CD4-positive, alpha-beta T cell treated with Interferon alpha-2 for 1 hour (primary cell): ENCODE results near the gene NR4A1.

Experiments used
- DNase-seq, 2 donors: peaks; one replicate each; pipeline ENCODE4 v3.0.0-alpha.2; 2020 to 2022

NR4A1 gene

DNA sequence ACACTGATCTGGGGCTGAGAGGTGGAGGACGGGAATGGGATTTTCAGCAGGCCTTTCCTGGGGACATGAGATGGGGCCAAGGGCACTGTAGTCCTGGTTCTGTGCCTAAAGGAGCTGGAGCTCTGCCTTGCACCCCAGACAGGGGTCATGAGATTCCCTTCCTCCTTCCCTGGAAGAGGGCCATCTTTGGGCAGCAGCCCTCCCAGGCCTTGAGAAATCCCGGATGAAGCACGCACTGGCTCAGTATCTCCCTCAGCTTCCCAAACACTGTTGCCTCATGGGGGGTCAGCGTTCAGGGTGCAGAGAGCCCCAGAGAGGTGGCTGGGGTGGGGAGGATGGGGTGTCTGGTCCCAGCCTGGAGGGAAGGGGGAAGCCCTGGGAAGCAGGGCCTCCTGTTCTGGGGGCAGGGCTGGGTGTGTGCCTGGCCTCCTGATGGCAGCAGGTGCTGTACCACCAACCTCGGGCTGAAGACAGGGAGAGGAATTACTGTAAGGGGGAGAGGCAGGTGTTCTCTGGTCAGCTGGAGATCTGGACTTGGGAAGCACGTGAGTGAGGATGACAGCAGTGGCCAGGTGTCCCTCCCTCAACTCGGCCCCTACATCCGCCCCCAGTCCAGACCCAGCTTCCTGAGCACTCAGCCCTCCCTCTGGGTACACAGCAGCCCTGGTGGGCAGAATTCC lies 8.4 kb upstream of the NR4A1 start:
- DNase-seq = no peak

DNA sequence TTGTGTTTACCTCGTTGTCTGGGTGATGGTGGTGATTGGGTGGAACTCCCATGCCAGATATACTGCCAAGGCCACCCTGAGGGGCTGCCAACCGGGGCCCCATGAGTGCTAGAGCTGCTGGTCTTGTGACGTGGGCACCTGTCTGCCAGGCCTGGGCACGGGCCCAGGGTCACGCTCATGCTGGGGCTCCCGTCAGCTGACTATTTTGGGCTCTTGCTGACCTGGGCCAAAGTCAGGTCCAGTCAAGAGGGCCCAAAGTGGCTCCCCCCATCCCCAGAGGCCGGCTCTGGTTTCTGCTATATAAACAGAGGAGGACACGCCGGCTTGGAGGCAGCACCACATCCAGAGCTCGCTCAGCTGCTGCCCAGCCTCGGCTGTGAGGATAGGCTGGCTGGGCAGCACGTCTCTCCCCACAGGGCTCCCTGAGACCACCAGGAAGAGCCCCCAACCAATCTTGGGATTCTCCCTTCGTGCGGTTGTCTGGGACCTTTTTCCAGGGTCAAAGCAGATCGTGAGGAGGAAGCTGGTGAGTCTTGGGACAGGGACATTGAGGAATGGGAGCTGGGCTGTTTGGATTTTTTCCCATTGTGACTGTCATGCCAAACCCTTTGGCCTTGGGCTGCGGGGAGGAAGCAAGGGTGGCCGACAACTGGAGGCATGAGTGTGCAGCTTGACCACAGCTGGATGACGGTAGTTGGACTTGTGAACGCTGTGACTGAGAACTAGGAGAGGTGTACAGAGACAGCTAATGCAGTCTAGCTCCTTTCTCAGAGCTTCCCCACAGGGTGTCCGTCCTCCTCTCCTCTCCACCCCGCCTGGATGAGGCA lies 7.6 kb upstream of the NR4A1 start:
- DNase-seq = no peak

DNA sequence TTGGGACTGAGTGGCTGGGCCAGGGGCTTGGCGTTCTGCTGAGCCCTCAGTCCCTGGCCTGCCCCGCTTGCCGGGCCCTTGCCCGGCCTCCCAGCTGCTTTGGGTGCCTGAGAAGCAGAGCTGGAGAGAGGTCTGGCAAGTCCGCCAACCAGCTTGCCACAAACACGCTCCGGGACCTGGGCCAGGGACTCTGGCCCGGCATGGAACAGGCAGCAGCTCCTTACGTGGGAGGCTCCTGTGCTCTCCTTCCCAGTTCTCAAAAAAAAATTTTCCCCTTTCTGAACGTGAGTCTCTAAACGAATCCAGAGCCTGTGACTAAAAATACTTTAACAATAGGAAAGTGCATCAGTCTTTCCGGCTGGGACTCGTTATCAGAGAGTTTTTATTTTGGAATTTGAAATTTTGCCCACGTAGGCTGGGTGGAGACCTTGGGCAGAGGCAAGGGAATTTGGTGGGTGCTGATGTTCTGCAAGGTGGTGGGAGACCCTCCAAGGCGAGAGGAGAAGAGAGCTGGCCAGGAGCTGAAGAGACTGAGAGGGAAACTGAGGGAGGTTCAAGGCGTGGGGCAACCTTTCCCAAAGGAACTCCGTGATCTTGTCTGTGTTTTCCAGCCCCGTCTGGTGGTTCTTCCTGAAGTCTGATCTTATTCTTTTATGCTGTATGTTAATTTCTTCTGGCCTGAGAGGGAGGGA lies 6.8 kb upstream of the NR4A1 start:
- no peak for DNase-seq

DNA sequence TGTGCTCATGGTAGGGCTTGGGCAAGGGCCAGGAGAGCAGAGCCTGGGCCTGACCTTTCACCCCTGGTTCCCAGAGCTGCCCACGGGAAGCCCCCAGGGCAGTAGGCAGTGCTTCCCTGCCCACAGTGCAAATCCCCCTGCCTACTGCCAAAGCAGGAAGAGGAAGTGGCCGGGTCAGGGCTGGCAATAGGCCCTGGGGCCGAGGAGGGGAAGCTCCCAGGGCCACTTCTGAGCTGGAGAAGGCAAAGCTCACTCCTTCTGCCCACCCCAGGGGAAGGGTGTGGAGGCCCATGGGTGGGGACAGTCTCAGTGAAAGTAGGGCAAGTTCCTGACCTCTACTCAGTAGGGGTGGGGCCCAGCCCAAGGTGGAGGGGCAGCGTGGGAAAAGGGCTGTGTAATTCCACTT lies 5.4 kb upstream of the NR4A1 start:
- DNase-seq = peak; percentile 37 to 50

DNA sequence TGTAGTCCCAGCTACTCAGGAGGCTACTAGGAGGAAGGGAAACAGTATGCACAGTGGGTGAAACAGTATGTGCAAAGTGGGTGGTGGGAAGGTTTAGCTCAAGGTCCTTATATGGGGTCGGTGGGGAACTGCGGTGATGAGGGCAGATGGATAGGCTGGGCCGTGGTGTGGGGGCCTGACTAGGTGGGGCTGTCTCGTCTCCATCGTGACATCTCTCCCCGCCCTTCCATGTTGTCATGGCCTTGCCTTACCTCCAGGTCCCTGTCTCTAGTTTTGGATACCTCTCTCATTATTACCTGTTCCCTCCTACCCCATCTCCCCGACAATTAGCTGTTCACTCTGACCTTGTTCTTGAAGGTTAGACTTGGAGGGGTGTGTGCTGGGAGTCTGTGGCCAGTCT lies 4.4 kb upstream of the NR4A1 start:
- no peak for DNase-seq

DNA sequence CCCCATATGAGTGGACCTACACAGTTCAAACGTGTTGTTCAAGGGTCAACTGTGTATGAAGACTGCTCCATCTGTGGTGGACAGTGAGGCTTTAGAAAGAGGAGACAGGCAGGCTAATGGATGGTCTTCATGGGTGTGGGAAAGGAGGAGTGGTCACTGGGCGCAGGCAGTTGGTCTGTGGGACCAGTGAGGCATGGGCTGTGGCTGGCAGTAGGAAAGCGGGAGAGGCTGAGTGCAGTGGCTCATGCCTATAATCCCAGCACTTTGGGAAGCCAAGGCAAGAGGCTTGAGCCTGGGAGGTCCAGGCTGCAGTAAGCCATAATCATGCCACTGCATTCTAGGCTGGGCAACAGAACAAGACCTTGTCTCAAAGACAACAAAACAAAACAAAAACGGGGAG lies 2.0 kb upstream of the NR4A1 start:
- no peak for DNase-seq

DNA sequence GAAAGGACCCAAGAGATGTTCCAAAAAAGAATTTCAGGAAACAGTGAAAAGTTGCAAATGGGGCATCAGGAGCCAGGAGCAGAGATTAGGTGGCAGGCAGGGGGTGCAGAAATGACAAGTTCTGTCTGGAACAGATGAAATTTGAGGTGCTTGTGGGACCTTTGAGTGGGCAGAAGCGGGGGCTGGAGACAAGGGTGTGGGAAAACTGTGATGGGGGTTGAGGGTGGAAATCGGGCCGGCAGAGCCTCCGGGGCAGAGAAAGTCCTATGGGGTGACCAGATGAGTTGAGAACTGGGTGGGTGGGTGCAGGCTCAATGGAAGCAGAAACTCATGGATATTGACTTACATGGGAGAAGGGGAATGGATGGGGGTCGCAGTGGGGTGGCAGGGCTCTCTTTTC lies 1.6 kb upstream of the NR4A1 start:
- DNase-seq = no peak

DNA sequence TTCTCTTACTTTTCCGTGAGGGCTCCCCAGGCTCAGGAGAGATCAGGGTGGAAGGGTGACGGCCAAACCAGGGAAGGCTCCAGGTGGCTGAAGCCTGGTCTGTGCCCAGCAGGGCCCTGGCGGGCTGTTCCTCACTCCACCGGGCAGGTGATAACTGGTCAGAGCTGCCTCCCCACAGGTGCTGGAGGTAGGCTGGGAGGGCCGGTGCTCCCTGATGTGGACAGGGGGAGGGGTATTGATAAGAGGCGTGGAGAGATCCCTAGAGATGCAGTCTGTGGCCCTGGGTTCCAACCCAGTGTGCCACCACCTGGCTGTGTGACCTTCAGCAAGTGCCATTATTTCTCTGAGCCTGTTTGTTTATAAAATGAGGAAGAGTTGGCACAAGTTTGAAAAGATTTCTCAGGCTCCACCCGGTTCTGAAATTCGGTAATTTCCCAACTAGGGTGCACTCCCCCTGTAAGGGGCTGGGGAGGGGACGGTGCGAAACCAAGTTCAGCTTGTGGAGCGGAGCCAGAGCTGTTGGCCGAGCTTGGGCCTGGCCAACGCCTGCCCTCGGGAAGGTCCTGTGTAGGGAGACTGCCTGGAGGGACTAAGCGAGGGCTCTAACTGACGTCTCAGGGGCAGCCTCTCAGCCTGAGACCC lies 1.0 kb upstream of the NR4A1 start:
- DNase-seq = peak; percentile 70 to 75

DNA sequence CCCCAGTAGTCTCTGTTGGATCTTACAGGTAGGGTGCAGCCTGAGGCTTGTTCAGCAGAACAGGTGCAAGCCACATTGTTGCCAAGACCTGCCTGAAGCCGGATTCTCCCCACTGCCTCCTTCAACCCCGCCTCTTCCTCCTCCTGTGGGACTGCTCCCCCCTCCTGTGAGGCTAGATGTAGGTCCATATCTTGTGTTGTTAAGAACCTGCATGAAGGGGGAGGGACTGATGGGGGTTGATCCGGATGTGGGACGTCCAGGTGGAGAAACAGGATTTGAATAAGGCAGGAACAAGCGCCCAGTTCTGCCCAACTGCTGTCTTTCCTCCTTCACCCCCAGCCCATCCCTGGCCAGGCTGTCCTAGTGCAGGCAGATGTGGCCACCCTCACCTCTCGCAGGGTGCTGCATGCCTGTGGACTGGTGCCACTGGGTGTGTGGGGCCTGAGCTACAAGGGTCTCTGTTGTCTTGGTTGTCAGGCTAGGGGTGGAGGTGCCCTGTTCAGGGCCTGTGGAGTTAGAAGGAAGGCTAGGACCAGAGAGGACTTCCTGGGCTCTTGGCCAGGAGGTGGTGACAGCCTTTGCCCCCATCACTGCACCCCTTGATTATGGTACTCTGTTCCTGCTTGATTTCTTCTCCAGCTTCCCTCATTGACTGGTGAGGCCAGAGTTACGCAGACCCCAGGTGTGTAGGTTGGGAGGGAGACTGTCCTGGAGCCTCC lies 1.4 kb downstream of the NR4A1 start:
- peak; percentile 36 to 59 for DNase-seq

DNA sequence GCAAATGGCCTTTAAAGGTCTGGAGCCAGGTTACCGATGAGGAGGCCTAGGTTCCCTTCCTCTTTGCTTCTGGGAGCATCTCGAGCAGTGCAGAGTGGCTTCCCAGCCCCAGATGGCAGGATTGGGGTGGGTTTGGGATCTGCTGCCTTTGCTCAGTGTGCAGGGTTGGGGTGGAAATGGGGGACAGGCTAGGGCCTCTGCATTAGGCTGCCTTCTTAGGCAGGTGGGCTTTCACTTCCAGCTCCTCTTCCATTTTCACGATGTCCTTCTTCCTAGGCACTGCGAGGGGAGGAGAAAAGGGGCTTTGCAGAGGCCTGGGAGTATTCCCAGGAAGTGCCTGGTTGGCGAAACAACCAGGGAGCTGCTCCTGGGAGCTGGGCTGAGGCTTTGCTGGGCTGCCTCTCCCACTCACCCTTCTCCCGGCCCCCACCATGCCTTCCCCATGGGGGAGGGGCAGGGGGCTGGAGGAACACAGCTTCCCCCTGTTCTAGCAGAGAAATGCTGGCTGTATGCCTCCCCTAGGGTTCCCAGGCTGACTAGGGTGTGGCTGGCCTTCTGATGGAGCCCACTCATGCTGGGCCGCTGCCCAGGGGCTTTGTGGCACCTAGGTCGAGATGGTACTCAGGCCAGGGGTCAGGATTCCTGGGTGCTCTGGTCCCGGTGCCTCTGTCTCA lies 2.4 kb downstream of the NR4A1 start:
- no peak for DNase-seq

DNA sequence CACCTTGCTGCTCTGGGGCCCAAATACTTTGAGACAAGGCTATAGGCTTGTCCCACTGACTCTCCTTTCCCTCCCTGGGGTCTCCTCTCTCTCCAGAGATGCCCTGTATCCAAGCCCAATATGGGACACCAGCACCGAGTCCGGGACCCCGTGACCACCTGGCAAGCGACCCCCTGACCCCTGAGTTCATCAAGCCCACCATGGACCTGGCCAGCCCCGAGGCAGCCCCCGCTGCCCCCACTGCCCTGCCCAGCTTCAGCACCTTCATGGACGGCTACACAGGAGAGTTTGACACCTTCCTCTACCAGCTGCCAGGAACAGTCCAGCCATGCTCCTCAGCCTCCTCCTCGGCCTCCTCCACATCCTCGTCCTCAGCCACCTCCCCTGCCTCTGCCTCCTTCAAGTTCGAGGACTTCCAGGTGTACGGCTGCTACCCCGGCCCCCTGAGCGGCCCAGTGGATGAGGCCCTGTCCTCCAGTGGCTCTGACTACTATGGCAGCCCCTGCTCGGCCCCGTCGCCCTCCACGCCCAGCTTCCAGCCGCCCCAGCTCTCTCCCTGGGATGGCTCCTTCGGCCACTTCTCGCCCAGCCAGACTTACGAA lies 3.1 kb downstream of the NR4A1 start:
- DNase-seq = peak in 1 of 2 donors; percentile 26

DNA sequence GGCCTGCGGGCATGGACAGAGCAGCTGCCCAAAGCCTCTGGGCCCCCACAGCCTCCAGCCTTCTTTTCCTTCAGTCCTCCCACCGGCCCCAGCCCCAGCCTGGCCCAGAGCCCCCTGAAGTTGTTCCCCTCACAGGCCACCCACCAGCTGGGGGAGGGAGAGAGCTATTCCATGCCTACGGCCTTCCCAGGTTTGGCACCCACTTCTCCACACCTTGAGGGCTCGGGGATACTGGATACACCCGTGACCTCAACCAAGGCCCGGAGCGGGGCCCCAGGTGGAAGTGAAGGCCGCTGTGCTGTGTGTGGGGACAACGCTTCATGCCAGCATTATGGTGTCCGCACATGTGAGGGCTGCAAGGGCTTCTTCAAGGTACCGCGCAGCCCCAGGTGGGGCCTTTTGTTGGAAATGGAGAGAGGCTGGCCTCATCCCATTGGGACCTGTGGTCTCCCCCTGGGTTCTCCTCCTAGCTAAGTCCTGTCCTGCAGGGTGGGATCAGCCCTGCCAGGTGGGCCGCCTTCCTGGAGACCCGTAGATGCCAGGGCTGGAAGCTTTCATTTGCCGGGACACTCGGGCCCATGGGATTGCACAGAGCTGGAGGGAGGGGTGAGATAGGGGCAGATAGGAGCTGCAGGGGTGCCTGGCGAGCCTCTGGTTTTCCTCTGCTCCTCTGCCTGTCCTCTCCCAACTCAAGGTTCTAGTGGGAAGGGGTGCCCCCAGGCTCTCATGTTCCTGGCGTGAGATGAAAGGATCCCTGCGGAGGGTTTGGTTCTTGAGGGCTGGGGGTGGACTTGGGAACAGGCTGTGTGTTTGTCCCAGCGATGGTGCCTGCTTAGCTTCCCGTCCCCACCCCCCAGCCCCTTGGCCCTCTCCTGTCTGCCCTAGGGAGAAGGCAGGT lies 3.8 kb downstream of the NR4A1 start:
- no peak for DNase-seq

DNA sequence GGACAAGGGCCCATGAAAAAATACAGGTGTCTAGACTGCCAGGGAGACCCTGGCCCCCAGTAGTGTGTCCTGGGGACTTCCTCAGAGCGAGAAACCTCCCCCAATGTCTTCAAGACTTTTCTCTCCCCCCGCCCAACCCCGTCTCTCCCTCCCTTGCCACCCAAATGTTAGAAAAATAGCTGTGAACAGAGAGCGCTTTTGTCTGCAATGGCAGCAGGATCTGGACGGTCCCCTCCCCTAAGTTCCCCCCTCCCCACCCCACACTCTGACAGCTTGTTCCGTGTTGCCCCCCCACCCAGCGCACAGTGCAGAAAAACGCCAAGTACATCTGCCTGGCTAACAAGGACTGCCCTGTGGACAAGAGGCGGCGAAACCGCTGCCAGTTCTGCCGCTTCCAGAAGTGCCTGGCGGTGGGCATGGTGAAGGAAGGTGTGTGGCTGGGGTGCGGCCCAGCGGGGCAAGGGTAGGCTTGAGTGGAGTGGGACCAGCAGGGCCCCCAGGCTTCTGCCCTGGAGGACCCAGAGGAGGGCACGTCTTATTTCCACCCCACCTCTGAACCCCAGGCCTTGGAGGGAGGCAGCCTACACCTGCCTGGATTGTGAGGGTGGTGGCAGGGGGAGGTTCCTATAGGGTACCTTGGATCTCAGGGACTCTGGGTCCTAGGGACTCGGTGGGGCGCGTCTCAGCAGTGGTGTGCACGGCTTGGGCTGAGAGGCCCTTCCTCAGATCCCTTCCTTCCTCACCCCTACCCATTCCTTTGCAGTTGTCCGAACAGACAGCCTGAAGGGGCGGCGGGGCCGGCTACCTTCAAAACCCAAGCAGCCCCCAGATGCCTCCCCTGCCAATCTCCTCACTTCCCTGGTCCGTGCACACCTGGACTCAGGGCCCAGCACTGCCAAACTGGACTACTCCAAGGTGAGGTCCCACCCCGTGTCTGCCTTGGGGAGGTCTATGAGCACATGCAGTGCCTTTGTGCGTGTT lies 4.8 kb downstream of the NR4A1 start:
- peak in 1 of 2 donors; percentile 37 for DNase-seq

DNA sequence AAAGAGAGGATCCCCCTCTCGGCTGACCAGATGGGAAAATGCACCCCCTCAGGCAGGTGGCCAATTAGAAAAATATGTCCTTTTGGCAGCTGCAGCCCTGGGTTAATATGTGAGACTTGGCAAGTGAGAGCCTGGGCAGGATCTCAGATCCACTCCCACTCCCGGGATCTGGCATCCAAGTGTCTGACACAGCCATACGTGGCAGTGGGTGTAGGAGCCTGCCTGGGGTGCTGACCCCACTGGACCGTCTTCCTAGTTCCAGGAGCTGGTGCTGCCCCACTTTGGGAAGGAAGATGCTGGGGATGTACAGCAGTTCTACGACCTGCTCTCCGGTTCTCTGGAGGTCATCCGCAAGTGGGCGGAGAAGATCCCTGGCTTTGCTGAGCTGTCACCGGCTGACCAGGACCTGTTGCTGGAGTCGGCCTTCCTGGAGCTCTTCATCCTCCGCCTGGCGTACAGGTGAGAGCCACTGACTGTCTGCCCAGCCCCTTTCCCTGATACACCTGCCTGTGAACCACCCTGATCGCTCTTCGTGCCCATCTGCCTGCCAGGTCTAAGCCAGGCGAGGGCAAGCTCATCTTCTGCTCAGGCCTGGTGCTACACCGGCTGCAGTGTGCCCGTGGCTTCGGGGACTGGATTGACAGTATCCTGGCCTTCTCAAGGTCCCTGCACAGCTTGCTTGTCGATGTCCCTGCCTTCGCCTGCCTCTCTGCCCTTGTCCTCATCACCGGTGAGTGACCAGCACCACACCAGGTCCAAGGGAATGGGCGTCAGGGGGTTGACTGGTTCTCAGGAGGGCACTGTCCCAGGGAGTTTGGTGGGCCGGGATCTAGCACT lies 5.8 kb downstream of the NR4A1 start:
- DNase-seq = no peak

DNA sequence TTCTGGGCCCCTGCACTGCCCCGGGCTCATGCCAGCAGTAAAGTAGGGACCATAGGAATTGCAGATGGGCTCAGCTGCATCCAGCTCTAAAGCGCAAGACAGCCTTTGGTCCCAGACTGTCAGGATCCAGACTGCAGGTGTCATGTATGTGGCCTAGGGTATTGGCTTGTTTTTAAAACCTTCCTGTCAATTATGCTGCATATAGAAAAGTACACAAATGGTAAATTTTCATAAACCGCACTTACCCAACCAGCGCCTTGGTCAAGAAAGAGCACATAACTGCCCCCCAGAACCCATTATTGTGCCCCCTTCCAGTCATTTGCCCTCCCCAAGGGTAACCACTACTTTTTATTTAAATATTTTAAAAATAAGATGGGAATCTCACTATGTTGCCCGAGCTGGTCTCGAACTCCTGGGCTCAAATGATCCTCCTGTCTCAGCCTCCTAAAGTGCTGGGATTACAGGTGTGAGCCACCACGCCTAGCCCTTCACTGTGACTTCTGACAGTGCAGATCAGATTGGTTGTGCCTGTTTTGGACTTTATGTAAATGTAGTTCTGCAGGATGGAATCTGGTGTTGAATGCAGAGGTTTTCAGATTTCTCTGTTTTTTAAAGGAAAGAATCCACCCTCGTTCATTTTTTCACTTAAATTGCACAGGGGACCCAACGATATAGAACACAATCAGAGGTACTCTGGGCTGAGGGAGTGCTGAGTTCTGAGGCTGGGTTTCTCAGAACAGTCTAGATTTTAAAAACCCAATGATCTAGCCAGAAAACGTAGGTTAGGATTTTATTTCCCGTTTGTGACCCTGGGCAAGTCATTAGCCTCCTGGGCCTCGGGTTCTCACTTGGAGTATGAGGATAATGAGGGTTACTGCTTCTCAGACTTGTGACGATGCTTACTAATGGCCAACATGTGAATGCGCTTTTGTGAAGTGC lies 6.7 kb downstream of the NR4A1 start:
- DNase-seq = peak in 1 of 2 donors; percentile 31

DNA sequence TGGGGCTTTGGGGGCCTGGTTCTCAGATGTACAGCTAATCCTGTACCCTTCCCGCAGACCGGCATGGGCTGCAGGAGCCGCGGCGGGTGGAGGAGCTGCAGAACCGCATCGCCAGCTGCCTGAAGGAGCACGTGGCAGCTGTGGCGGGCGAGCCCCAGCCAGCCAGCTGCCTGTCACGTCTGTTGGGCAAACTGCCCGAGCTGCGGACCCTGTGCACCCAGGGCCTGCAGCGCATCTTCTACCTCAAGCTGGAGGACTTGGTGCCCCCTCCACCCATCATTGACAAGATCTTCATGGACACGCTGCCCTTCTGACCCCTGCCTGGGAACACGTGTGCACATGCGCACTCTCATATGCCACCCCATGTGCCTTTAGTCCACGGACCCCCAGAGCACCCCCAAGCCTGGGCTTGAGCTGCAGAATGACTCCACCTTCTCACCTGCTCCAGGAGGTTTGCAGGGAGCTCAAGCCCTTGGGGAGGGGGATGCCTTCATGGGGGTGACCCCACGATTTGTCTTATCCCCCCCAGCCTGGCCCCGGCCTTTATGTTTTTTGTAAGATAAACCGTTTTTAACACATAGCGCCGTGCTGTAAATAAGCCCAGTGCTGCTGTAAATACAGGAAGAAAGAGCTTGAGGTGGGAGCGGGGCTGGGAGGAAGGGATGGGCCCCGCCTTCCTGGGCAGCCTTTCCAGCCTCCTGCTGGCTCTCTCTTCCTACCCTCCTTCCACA lies 7.6 kb downstream of the NR4A1 start:
- DNase-seq = peak in 1 of 2 donors; percentile 36
